Keratinocyte (primary cell): ENCODE results near the gene BAIAP2L2.

Experiments used
- EZH2 ChIP-seq: IDR thresholded peaks from one replicate; pipeline ENCODE4 v1.6.1; 2012; ENCODE audit warnings: inconsistent platforms, mild to moderate bottlenecking, low read length, moderate library complexity
- TF ChIP-seq, protein P1 (sequence below), 3 experiments: IDR thresholded peaks in 1 of 3; conservative IDR thresholded peaks in 1 of 3; optimal IDR thresholded peaks in 1 of 3; 2 replicates in 2 of 3; 3 replicates in 1 of 3; pipeline versions ENCODE3 to v1.5.1; 2011; ENCODE audit warnings: low read length in 3 of 3, mild to moderate bottlenecking in 3 of 3, moderate library complexity in 2 of 3, control low read depth in 1 of 3, inconsistent platforms in 1 of 3; ENCODE audit not compliant: insufficient read depth in 2 of 3; ENCODE audit errors: extremely low read depth in 1 of 3

DNA sequence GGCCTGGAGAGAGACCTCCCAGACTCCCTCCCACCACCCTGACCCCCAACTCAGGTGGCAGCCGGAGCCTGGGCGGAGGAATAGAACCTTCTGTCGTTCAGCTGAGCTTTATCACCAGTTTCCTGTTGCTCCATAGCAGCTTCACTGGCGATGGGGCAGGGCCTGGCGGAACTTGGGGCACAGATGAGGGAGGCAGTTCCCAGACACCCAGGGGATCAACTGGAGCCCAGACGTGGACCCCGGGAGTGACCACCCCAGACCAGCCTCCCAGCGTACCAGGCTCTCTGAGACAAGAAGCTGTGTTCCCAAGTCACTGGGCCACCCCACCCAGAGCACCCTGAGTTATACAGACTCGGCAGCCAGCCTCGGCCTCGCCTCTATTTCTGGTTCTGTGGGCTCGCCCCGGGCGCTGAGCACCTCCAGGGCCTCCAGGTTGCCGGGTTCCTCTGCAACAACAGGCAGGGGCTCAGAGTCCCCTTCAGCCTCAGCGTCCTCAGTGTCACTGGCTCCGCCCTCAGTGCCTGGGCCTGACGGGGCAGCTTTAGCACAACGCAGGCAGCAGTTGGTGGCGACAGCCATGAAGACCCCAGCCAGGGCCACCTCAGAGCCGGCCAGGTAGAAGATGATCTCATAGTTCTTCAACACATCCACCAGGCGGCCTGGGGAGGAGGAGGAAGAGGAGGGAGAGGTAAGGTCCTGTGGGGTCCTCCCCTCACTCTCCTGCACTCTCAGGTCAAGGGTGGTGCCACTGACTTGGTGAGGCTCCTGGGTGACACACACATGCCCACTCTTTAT, 32.2 kb downstream of the BAIAP2L2 start:
- TF ChIP-seq, protein P1, sequence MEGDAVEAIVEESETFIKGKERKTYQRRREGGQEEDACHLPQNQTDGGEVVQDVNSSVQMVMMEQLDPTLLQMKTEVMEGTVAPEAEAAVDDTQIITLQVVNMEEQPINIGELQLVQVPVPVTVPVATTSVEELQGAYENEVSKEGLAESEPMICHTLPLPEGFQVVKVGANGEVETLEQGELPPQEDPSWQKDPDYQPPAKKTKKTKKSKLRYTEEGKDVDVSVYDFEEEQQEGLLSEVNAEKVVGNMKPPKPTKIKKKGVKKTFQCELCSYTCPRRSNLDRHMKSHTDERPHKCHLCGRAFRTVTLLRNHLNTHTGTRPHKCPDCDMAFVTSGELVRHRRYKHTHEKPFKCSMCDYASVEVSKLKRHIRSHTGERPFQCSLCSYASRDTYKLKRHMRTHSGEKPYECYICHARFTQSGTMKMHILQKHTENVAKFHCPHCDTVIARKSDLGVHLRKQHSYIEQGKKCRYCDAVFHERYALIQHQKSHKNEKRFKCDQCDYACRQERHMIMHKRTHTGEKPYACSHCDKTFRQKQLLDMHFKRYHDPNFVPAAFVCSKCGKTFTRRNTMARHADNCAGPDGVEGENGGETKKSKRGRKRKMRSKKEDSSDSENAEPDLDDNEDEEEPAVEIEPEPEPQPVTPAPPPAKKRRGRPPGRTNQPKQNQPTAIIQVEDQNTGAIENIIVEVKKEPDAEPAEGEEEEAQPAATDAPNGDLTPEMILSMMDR (optimal IDR thresholded peaks at IDR 0.05 in 1 of 3, IDR thresholded peaks at IDR 0.05 in 1 of 3, conservative IDR thresholded peaks at IDR 0.05 in 1 of 3; ENCODE audit: extremely low read depth in 1 of 3, insufficient read depth in 2 of 3, low read length in 3 of 3) = no peak
- no peak for TF ChIP-seq EZH2
